HFFc6 (cell line): Measurements from ENCODE around the gene NEIL1. TPM values are rescaled to one million over a fixed set of nuclear protein-coding genes. Genes with fewer than 3 reads are reported as not detected.
"Not testable (repeated sequence)": the region's sequence is repeated elsewhere in the genome, so short reads cannot be mapped to it uniquely, and the experiment has no call there.

Experiments
- DNase-seq: peaks from one replicate; pipeline ENCODE4 v3.0.0-alpha.2; 2018
- H3K27ac Mint-ChIP-seq: 2 replicates; pipeline ENCODE4 v1.8.0; 2020; ENCODE audit warnings: mild to moderate bottlenecking, mixed read lengths
- H3K27me3 Mint-ChIP-seq: 2 replicates; pipeline ENCODE4 v1.8.0; 2021; ENCODE audit warnings: mild to moderate bottlenecking, moderate library complexity, mixed read lengths; ENCODE audit not compliant: insufficient read depth
- H3K36me3 Mint-ChIP-seq: 2 replicates; pipeline ENCODE4 v1.8.0; 2021; ENCODE audit warnings: low read depth, mixed read lengths
- H3K4me1 Mint-ChIP-seq: 2 replicates; pipeline ENCODE4 v1.8.0; 2020; ENCODE audit warnings: low read depth, mixed read lengths
- H3K4me3 Mint-ChIP-seq: 2 replicates; pipeline ENCODE4 v1.8.0; 2020; ENCODE audit warnings: mild to moderate bottlenecking, moderate library complexity, mixed read lengths
- H3K9me3 Mint-ChIP-seq: 2 replicates; pipeline ENCODE4 v1.8.0; 2020; ENCODE audit warnings: mild to moderate bottlenecking, mixed read lengths
- total RNA-seq, 6 experiments: library from RNA; stranded (reverse); fragmentation: NEBNext Ultra II Directional; extraction: Animal tissue kit (Norgen Biotek cat#: 25700); gene quantifications; 2 replicates in 1 of 6; 3 replicates in 5 of 6; pipeline ENCODE4 v1.2.3, GENCODE V29; 2021
- TF ChIP-seq, protein P1 (sequence below): fragments of 200-600 bp; sonication (generic); IDR thresholded peaks from 2 replicates; pipeline ENCODE4 v1.5.0; 2021; ENCODE audit warnings: antibody characterized with exemption, mild to moderate bottlenecking

Gene NEIL1
- total RNA-seq, 6 experiments from 2014 or later = 0.83 to 3.6 (median 2.4) TPM

DNA sequence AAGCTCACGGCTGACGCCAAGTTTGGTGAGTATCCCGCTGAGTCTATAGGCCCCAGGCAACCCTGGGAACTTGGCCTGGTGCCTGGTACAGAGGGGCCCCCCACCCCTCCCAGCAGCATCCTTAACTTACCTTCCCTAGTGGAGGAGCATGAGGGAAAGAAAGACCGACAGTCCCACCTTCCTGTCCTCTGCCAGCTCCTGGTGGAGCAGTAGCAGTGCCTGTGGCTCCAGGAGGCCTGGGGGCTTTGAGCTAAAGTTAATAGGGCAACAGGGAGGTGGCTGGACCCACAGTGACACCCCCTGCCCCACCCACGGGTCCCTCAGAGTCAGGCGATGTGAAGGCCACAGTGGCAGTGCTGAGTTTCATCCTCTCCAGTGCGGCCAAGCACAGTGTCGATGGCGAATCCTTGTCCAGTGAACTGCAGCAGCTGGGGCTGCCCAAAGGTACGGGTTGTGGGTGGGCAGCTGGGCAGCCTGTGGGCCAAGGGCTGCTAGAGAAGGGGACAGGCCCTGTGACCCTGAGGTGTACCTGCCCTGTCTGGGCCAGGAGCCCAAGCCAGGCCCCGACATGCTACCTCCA is 8.1 kb upstream of the NEIL1 start:
- H3K36me3 Mint-ChIP-seq = peaks cover 13% of the 10 kb centered on the region; the same call in 1 of the 2 replicates
- no peak overlapping the region for H3K4me3 Mint-ChIP-seq
- H3K4me1 Mint-ChIP-seq = peaks cover 19% of the 10 kb centered on the region
- H3K27ac Mint-ChIP-seq = no peak overlapping the region
- TF ChIP-seq, protein P1, sequence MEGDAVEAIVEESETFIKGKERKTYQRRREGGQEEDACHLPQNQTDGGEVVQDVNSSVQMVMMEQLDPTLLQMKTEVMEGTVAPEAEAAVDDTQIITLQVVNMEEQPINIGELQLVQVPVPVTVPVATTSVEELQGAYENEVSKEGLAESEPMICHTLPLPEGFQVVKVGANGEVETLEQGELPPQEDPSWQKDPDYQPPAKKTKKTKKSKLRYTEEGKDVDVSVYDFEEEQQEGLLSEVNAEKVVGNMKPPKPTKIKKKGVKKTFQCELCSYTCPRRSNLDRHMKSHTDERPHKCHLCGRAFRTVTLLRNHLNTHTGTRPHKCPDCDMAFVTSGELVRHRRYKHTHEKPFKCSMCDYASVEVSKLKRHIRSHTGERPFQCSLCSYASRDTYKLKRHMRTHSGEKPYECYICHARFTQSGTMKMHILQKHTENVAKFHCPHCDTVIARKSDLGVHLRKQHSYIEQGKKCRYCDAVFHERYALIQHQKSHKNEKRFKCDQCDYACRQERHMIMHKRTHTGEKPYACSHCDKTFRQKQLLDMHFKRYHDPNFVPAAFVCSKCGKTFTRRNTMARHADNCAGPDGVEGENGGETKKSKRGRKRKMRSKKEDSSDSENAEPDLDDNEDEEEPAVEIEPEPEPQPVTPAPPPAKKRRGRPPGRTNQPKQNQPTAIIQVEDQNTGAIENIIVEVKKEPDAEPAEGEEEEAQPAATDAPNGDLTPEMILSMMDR = no peak
- peaks cover 12% of the 10 kb centered on the region for H3K27me3 Mint-ChIP-seq
- H3K9me3 Mint-ChIP-seq = no peaks in the 10 kb centered on the region
- DNase-seq = no peak

DNA sequence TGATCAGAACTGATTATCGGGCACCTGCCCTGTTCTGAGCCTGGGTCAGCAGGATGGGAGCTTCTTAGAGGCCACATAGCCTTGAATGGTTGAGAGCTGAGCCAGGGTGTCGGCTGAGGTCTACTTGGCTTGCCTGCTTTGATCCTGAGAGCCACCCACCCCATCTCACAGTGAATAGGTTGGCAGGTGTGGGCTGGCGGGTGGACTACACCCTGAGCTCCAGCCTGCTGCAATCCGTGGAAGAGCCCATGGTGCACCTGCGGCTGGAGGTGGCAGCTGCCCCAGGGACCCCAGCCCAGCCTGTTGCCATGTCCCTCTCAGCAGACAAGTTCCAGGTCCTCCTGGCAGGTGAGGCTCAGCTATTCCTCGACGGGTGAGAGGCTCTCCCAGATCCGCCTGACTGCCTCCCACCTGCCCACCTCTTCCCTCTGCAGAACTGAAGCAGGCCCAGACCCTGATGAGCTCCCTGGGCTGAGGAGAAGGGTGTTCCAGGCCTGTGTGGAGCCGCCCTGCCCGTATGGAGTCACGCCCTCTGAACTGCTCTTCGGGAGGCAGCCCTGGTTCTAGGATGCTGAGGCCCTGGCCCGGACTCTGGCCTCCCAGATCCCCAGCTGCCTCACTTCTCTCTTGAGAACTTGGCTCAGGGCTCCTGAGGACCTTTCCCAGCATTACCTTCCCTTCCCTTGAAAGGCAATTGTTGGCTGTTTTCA is 7.2 kb upstream of the NEIL1 start:
- no peak overlapping the region for H3K4me3 Mint-ChIP-seq
- TF ChIP-seq, protein P1 = no peak
- H3K9me3 Mint-ChIP-seq = no peaks in the 10 kb centered on the region
- H3K36me3 Mint-ChIP-seq = peaks cover 13% of the 10 kb centered on the region; the same call in 1 of the 2 replicates
- H3K27me3 Mint-ChIP-seq = peaks cover 12% of the 10 kb centered on the region
- DNase-seq = no peak
- no peak overlapping the region for H3K27ac Mint-ChIP-seq
- peaks cover 19% of the 10 kb centered on the region for H3K4me1 Mint-ChIP-seq

DNA sequence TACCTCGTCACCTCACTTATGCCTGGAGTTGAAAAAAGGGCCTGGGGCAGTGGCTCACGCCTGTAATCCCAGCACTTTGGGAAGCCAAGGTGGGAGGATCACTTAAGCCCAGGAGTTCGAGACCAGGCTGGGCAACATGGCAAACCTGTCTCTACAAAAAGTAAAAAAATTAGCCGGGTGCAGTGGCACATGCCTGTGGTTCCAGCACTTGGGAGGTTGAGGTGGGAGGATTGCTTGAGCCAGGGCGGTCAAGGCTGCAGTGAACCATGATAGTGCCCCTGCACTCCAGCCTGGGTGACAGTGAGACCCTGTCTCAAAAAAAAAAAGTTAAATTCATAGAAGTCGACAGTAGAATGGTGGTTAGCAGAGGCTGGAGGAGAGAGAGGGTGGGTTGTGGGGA is 4.6 kb upstream of the NEIL1 start:
- Mint-ChIP-seq H3K9me3 (no peaks in the 10 kb centered on the region), H3K27me3 (peaks cover 5% of the 10 kb centered on the region), H3K36me3 (peaks cover 13% of the 10 kb centered on the region; the same call in 1 of the 2 replicates), H3K4me1 (no peaks in the 10 kb centered on the region; the same call in 1 of the 2 replicates), H3K4me3 (no peak overlapping the region), H3K27ac (no peak overlapping the region)
- TF ChIP-seq, protein P1 = no peak
- DNase-seq = no peak

DNA sequence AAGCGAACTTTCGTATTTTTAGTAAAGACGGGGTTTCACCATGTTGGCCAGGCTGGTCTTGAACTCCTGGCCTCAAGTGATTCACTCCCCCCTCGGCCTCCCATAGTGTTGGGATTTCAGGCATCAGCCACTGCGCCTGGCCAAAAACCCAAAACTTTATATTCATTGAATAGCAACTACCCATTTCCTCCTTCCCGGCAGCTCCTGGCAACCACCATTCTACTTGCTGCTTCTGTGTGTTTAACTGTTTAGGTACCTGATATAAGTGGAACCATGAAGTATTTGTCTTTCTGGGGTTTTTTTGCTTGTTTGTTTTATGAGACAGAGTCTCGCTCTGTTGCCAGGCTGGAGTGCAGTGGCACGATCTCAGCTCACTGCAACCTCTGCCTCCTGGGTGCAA is 2.9 kb upstream of the NEIL1 start:
- not testable (repeated sequence) for H3K4me3 Mint-ChIP-seq, H3K9me3 Mint-ChIP-seq, DNase-seq, H3K4me1 Mint-ChIP-seq, H3K27ac Mint-ChIP-seq
- Mint-ChIP-seq H3K27me3 (peaks cover 11% of the 10 kb centered on the region), H3K36me3 (peaks cover 13% of the 10 kb centered on the region; the same call in 1 of the 2 replicates)

DNA sequence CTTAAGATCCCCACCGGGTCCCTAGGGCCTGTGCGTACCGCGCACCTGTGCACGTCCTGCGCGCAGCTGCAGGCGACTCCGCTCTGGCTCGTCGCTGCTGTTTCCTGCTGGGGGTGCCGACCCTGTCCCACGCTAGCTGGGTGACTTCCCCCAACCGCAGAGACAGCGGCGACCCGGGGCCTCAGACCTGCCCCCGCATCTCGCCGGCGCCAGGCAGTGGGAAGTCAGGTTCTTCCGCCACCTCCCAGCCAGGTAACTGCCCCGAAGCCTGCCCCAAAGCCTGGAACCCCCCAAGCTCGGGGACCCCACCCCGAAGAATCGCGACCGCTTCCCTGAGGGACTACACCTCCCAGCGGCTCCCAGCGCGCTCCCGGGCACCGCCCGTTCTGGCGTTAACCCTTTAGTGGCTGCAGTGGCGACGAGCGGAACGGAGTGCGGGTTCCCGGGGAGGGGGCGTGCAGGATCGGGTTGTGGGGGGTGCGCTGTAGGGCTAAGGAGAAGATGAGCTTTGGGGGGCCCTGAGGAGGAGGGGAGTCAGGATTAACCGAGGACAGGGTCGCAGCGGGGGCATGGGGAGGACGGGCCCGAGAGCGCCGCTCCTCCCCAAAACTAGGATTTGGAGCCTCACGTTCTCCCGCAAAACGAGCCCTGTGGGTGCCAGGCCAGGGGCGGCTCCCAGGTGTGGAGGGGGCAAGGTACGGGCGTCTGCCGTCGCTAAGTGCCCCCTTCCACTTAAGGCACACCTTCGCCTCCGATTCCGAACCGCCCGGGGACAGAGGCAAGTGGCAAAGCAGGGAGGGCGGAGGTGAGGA is 589 bp downstream of the NEIL1 start:
- no peak overlapping the region for H3K27ac Mint-ChIP-seq
- H3K4me1 Mint-ChIP-seq = no peaks in the 10 kb centered on the region
- no peaks in the 10 kb centered on the region for H3K9me3 Mint-ChIP-seq
- H3K27me3 Mint-ChIP-seq = peaks cover 16% of the 10 kb centered on the region
- no peak for DNase-seq
- TF ChIP-seq, protein P1 = no peak
- peak overlapping the region; percentile 79 for H3K4me3 Mint-ChIP-seq
- no peaks in the 10 kb centered on the region for H3K36me3 Mint-ChIP-seq
